ENCODE results near the gene KLHDC8B.

KLHDC8B gene

GRCh38 chr3:49171119-49171774 lies at the start of gene KLHDC8B:
Gene KLHDC8B (plus strand): TSS chr3:49171598. CDS start chr3:49172770, 1,172 bp downstream.
- no peak for DNase-seq

GRCh38 chr3:49122022-49122421 lies 49.4 kb upstream of the KLHDC8B start:
- no peak for DNase-seq

- DNase-seq: no peak
Observed at GRCh38 chr3:49122451-49122850, 48.9 kb upstream of the KLHDC8B start.

DNA sequence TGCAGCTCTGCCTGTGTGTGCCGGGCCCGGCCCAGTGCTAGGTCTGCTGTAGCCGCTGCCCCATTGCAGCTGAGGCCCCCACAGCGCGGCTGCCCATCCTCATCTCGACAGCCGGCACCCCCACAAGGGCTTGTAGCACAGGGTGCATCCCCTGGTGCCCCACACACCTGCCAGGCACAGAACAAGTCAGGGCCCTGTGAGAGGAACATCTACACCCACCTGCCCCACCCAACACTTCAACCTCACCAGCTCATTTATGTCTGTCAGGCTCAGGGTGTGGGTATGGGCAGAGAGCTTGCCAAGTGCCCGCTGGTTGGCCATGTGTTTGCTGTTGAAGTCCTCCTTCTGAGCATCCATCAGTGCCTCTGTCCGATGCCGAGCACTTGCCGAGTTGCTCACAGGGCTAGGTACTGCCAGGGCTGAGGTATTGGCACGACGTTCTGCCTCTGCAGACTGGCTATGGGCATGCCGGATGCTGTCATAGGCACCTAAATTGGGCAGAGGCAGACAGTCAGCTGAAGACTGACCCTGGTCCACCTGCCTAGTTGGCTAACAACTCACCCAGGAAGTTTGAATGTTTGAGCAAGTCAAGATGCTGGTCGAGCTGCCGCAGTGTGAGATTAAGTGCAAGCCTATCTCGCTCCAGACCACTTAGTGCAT lies 48.4 kb upstream of the KLHDC8B start:
- no peak for DNase-seq

GRCh38 chr3:49123687-49124086 lies 47.7 kb upstream of the KLHDC8B start:
- DNase-seq: no peak

- no peak for DNase-seq
Observed at GRCh38 chr3:49124203-49124602, 47.2 kb upstream of the KLHDC8B start.

GRCh38 chr3:49124991-49125670 lies 46.3 kb upstream of the KLHDC8B start:
- no peak for DNase-seq

DNA sequence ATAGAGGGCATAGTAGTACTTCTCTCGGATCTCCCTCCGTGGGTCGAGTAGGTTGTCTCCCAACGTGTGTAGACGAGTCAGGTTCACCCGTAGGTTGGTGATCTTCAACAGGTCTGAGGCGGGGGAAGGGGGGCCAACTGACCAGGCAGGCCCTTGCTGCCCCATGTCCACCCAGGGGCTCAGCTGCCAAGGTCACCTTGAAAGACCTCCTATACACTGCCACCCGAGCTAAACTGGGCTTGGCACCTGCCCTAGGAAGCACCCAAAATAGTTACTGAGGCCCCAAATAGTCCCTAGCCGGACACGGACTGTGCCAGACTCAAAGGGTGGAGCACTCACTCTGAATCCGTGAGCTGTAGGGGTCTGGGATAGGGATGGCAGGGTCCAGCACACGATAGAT lies 40.4 kb upstream of the KLHDC8B start:
- DNase-seq: no peak

DNA sequence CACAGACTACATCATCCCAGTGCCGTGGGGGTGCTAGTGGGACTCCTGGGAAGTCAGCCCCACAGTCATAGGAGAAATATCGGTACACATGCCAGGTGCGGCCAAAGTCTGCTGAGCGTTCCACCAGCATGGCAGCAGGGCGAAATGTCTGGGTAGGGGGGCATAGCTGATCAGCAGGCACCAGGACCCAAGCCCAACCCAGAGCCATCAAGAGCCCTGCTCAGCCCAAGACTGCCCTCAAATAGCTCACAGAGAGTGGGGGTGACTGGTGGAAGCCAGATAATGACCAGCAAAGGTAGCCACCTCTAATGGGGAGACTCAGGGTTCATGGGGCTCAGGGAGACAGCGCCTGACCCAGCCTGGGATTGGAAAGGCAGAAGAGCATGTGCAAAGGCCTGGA lies 39.8 kb upstream of the KLHDC8B start:
- no peak for DNase-seq

DNA sequence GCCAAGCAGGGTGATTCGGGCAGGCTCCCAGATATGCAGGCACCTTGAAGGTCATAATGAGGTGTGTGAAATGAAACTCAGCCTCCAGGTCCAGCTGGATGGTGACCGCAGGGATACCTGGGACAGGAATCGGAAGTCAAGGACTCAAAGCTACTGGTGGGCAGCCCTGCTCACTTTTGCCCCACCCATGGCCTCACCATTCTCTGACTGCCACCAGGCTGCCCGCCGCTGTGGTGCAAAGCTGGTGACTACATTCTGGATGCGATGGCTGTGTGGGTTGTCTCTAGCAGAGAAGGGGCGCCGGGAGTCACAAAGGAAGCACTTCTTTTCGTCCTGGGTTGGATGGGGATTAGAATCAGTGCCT lies 39.3 kb upstream of the KLHDC8B start:
- DNase-seq: no peak

DNA sequence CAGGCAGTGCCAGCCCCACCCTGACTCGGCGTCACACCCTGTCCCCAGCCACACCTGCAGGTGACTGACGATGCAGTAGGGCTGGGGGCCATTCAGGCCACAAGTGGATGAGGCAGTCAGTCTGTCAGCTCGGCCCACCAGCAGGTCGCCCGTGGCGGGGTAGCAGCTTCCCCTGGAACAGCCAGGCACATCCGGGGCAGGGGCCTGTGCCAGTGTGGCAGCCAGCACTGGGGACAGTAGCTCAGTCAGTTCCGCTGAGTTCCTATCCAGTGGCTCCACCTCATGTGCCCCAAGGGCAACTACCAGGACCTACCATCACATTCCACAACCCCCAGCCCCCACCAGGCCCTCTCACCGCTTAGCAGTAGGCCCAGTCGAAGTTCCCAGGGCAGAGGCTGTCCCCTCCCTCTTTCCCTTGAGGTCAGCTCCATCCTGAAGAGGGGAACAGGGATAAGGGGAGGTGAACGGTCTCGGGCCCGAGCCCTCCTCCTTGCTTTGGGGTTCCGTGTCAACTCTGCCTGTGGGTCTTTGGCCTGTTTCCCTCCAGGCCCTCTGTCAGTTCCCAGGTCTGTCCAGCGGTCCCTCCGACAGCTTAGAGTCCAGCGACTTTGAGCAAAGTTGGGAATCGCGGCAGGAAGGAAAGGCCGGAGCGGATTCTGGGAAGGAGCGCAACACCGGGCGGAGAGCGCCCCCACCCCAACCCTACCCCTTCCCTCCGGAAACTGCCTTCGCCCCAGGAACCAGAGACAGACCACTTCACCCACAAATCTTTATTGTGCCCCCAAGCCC lies 38.8 kb upstream of the KLHDC8B start, which contains the start of gene LAMB2:
Gene LAMB2 (minus strand): TSS at position 614 of the 789 bp plus-strand sequence. CDS start 183 bp downstream, at position 431.
- no peak for DNase-seq

DNA sequence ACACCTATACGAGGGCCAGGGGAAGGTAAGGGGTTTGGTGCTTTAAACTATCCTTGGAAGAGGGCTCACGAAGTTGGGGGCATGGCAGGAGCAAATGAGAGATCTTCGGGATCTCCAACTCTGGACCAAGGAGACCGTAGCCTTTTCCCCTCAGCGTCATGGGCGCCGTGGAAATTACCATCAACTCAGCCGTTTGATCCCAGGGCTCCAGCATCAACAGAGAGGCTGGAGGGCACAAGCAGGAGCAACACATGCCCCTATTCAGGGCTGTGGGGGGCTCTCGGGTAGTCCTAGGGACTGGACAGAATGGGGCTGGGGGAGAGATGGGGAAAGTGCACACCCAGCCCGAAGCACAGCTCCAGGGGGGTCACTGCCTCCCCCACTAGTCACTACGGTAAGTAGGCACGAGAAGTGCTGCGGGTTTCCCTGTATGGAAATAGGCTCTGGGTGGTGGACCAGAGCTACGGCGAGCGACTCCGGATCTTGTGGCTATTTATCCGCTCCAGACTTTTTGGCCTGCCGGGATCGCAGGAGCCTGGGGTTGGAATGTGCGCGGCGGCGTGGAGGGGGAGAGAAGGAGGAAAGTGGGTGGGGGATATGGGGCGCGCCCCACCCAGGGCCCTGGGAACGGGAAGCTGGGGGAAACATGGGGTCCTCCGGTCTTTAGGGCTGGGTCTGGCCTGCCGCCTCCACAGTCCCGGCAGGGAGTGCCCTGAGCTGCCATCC lies 38.0 kb upstream of the KLHDC8B start:
- peak; percentile 33 for DNase-seq

- DNase-seq: no peak
Observed at GRCh38 chr3:49134471-49135265, 36.7 kb upstream of the KLHDC8B start.

DNA sequence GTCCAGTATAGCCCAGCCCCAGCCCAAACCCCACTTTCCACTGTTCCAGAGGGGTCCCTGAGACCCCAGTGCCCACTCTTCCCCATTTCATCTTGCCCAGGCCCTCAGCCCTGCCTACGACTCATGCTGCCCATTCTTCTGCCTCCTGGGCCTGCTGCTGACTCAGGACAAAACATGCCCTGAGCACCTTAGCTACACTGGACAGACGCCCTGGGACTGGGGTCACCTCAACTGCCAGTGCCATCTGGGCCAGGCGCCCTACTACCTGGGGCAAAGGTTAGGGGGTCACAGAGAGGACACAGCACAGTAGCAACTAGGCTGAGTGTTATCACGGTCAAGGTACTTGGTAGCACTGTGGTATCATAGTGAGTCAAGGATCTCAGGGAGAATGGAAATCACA lies 35.9 kb upstream of the KLHDC8B start:
- DNase-seq: no peak

GRCh38 chr3:49140080-49140479 lies 31.3 kb upstream of the KLHDC8B start:
- DNase-seq: no peak

- no peak for DNase-seq
Observed at GRCh38 chr3:49148159-49148558, 23.2 kb upstream of the KLHDC8B start.

DNA sequence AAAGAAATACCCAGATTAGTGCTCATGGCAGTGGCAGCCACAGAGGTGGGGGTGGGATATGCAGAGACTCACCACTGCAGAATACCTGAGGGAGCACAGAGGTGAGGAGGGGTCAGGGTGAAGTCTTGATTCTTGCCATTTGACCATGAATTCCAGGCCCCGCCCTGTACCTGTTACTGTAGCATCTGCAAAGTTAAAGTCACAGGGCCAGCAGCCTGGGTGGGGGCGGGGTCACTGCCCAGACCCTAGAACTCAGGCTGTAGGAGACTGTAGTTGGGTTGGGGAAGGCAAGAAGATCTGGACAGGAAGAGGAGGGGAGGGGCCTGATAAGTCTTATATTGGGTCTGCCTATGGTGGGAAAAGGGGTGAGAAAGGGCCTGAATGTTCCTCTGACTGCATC lies 19.8 kb upstream of the KLHDC8B start:
- no peak for DNase-seq

- DNase-seq: no peak
Observed at GRCh38 chr3:49153349-49153912, 18.0 kb upstream of the KLHDC8B start.

DNA sequence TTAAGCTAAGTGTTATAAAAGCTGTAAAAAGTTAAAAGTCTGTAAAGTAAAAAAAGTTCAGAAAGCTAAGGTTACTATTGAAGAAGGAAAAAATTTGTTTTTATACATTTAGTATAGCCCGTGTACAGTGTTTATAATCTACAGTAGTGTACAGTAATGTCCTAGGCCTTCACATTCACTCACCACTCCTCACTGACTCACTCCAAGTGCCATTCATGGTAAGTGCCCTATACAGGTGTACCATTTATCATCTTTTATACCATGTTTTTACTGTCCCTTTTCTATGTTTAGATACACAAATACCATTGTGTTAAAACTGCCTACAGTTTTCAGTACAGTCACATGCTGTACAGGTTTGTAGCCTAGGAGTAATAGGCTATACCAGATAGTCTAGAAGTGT lies 14.1 kb upstream of the KLHDC8B start:
- DNase-seq: no peak

GRCh38 chr3:49158103-49158709 lies 13.2 kb upstream of the KLHDC8B start:
- DNase-seq: no peak

DNA sequence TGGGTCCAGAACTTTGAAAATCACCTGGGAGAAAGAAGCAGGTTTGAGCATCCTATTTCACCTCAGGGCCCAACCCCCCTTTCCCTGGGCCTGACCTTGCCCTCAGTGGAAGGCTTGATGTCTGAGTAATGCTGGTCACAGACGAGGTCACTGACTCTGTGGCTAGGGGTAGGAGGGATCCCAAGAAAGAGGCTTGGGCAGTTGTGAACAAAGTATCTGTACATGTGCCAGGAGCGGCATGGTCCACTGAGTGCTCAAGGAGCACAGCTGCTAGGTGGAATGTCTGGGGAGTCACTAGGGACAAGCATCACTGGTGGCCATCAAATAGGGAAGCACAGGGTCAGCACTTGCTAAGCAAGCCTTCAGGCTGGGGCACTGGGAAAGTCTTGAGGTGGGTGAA lies 12.6 kb upstream of the KLHDC8B start:
- DNase-seq: no peak

All from NCI-H446 treated with DMSO at 0.1 percent for 48 hours (cell line).